GM19099 (cell line): ENCODE data around the gene TXNDC8.

ENCODE experiments used
- POLR2A ChIP-seq: IDR thresholded peaks from 3 replicates; pipeline ENCODE4 v1.6.1; 2011; ENCODE audit warnings: low read depth; ENCODE audit not compliant: insufficient read length; ENCODE audit errors: extremely low read depth

Gene TXNDC8

GRCh38 chr9:110260911-110261310, 76.8 kb downstream of the TXNDC8 start:
- TF ChIP-seq POLR2A: no peak

DNA sequence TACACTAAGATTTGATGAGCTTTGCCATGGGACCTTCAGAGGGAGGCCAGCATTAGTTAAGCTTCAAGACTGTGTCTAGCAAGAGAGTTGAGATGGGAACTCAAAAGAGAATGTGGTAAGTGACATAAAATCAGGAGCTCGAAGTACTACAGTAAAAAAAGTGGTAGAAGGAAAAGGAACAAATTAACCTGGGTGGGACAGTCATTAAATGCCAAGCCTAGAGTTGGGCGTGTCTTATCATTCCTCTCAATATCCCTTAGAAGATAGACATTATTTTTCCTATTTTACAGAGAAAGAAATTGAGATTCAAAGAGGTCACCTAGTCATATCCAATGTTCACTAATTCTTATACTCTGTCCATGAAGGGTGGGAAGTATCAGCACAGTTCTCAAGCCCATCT, 78.1 kb downstream of the TXNDC8 start:
- TF ChIP-seq POLR2A: no peak

DNA sequence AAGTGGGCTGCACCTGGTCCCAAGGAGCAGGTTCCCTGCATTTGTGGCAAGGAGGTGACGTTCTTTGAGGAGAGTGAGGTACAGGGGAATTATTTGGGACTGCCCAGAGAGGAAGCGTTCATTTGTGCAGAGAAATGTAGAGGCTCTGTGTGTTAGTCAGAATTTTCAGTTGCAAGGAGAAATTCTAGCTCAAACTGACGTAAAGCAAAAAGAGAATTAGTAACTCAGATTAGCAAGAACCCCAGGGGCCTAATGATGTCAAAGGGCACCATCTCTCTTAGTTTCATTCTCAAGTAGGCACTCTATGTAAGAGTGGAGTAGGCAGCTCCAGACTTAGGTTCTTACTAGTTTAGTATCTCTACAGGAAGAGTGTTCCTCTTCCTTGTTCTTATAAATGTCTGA, 79.0 kb downstream of the TXNDC8 start:
- peak; percentile 36 for TF ChIP-seq POLR2A

DNA sequence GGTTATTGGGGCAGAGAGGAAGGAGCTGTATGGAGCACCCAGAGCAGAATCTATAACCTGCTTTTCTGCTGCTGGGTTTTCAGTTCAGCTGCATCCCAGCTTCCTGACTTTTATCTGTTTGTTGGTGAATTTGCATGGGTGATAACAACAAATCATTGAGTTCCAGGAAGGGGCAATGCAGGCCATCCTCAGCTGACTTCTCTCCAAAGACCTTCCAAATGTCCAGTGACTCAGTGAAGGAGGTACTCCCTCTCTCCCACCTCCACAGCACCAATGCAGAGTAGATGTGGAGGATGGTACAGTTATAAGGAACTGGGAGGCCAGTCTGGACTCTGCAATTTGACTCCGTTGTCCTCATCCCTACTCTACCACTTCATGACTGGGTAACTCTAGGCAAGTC, 79.7 kb downstream of the TXNDC8 start:
- no peak for TF ChIP-seq POLR2A

DNA sequence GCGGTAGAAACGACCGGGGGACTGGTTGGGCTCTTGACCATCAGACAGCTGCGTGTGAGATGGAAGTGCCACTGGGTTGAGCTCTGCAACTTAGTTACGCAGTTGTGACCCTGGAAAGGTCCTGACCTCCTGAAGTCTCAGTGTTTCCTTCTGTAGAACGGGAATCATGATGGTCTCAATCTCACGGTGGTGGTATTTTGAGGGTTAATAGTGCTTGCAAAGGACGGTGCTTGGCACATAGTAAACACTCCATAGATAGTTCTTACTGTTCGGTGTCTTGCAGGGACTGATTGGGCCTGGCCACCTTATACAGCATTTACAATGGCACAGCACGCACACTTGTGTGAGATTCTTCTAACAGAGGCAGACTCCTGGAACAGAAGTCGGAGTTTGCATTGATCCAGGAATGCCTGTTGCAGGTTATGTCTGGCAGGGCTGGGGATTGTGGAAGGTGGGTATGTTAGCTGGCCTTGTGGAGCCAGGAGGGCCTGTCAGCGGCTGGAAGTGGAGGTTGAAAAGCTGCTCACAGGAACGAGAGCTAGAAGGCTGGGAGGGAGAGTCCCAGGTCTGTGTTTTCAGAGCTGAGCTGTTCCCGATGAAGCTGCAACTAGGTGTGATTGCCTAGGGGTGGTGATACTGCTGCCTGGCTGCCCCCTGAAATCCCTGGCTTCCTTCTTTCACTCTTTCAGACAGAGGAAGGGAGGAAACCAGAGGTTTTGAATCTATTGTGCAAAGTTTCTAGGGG, 80.4 kb downstream of the TXNDC8 start:
- peak; percentile 56 for TF ChIP-seq POLR2A

- peak; percentile 98 for TF ChIP-seq POLR2A
Observed at GRCh38 chr9:110256380-110257096, 81.1 kb downstream of the TXNDC8 start, which contains the start of gene TXN. Gene TXN (minus strand): TSS chr9:110256507. CDS start chr9:110256435, 72 bp downstream.

DNA sequence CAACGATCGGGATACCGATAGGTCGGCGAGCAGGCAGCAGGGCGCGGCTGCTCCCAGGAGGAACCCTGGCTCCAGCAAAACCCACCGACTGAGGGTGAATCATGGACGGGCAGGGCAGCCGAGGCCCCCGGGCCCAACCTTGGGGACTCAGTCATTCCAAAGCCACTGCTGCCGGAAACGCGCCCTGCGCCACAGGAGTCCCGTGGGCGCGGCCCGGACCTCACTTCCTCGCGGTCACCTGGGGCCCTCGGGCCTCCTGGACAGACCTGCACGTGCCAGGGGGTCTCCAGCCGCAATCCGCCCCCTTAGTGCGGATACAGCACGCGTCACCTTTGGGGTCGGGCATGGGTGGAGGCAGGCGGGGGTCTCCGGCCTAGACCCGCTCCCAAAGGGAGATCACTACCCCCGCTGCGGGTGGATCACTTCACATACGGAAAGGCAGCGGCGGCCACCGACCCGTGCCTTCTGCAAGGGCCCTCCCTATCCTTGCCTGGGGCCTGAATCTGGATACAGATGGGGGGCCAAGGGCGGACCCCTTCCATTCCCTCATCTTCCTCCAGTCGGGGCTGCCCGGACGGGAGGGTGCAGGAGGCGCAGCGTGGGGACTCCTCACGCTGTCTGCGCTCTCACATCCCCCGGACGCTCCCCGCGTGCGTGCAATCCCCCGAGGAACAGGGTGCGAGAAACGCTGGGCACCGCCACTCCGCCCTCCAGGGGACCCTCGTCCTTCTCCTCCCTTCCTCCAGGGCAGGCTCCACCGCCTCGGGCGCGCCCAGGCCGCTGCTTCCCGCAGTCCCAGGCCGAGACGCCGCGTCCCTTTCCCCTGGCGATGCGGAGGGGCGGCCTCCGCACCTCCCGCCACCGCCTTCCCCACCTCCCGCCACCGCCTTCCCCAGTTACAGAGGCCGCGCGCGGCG, 81.9 kb downstream of the TXNDC8 start:
- TF ChIP-seq POLR2A: no peak

GRCh38 chr9:110255034-110255462, 82.6 kb downstream of the TXNDC8 start:
- TF ChIP-seq POLR2A: no peak

GRCh38 chr9:110254500-110254899, 83.2 kb downstream of the TXNDC8 start:
- no peak for TF ChIP-seq POLR2A
